HG02943 (cell line): ENCODE results near the gene PSMA6.
"Not testable (repeated sequence)": the region's sequence is repeated elsewhere in the genome, so short reads cannot be mapped to it uniquely, and the experiment has no call there.

Experiments used
- ATAC-seq: cut with Tn5 transposase; IDR thresholded peaks from one replicate; pipeline ENCODE4 v1.9.1; 2021; ENCODE audit warnings: mild to moderate bottlenecking, low read depth, moderate library complexity; ENCODE audit not compliant: unreplicated experiment

Gene PSMA6

DNA sequence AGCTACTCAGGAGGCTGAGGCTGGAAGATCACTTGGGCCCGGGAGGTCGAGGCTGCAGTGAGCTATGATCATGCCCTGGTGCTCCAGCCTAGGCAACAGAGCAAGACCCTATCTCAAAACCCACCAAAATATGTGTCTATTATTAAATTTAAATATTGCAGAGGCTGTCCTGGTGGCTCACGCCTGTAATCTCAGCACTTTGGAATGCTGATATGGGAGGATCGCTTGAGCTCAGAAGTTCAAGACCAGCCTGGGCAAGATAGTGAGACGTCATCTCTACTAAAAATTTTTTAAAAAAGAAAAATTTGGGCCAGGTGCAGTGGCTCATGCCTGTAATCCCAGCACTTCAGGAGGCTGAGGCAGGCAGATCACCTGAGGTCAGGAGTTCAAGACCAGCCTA is 13.9 kb downstream of the PSMA6 start:
- ATAC-seq, result no peak

DNA sequence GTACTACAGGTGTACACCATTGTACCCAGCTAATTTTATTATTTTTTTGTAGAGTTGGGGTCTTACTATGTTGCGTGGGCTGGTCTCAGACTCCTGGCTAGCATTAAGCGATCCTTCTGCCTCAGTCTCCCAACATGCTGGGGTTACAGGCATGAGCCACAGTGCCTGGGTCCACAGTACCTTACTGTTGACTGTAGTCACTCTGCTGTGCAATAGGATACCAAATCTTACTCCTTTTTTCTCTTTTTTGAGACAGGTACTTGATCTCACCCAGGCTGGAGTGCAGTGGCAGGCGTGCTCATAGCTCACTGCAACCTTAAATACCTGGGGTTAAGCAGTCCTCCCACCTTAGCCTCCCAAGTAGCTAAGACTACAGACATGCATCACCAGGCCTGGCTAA is 25.6 kb downstream of the PSMA6 start:
- ATAC-seq, result no peak

DNA sequence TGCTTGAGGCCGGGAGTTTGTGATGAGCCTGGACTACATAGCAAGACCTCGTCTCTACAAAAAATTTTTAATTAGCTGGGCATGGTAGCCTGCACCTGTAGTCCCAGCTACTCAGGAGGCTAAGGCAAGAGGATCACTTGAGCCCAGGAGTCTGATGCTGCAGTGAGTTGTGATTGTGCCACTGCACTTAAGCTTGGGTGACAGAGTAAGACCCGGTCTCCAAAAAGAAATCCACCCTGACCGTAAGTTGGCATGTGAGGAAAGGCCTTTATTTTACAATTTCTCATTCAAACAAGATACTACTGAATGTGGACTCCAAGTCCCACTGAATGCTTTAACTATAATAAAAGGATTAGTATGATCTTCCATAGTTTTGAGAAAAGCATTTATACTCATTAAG is 27.3 kb downstream of the PSMA6 start:
- no peak for ATAC-seq

DNA sequence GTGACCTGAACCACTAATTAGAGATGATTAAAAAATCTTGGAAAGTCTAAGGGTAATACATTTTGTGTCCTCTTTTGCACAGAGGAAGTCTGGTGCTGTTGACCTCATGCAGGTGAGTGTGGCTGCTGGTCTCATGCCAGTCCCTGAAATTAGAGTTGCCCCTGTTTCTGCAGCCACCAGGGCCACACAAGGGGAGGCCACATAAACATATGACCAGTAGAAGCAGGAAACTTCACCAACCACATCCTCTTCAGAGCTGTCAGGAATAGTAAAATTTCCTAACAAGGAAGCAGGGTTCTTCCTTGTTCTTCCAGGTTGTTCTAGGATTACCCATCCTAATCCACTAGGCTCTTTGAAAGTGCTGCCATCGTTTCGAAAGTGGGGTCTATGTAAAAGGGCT is 28.3 kb downstream of the PSMA6 start:
- no peak for ATAC-seq

DNA sequence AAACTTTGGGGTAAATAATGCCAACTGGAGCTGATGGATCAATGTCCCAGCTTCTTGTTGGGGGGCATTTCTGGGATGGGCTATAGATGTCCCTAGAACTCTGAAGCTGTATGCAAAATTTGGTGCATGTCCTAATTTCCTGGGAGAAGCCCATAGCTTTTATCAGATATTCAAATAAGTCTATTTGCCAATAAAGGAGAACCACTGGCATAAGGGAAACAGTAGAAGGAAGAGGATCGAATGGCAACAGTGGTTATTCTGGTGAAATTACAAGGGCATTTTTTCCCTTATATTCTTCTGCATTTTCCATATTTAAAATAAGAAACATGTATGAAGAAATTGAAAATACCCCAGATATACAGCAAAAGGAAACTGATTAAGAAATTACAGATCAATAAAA is 34.2 kb downstream of the PSMA6 start:
- ATAC-seq, result no peak

DNA sequence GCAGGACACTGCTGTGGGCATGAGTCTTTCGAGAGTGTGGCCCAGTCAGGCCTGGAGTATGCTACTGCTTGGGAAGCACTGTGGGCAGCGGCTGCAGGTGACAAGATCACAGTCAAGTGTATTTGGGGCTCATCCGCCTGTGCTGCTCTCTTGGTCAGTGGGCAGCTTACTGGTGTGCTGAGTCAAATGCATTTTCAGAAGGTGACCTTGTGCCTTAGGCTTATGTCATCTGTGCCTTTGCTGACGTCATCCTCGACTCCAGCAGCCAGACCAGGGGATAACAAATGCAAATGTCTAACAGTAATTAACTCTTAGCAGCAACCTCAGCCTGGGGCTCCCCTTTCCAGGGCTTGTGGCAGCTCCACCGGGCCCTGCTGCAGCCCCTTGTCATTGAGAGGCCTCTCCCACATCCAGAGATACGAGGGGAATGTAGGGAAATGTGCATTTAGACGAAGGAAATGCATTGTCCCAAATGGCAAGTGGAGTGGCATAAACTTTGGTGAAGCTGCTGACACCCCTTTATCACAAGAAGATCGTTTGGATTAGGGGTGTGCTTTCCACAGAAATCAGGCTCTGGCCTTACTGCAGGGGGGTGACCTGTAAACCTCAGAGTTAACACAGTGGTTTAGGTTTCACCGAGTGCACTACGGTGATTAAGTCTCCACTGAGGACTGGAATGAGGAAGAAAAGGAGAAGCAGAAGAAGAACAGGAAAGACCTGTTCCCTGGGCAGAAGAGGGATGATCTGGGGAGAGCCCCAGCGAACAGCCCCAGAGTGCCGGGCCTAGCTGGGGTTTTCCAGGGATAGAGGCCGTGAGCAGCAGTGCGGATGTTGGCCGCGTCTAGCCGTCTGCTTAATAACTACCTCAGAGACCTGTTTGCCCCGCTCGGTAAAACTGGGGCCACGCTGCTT is 39.7 kb downstream of the PSMA6 start:
- no peak for ATAC-seq

DNA sequence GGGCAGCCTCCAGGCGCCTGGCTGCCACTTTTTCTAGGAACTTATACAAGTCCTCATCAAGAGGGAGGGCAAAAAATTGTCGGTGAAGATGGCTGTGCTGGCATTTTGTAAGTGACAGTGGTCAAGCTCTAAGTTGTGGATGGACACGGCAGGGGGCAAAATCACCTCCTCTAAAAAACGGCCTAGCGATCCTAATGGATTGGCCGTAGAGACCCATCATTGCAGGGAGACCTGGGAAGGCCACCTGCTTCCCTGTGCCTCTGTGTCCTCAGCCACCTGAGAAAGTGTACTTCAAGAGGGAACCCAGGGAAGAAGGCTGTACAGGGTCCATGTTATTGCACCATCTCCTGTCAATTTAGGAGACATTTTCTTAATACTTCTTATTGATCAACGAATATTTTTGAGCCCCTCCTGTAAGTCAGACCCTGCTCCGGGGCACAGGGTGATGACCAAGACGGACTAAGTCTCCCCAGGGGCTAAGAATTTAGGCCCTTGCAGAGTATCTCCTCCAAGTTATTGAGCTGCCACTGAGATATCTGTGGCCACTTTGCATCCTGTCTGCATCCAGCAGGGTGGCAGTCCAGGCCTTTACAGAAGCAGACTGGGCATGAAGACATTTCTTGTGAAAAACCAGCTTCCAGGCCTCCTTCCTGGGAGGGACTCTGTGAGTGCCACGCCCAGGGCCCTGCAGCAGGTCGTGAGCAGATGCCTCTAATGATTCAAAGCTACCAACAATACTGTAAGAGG is 40.5 kb downstream of the PSMA6 start:
- no peak for ATAC-seq

DNA sequence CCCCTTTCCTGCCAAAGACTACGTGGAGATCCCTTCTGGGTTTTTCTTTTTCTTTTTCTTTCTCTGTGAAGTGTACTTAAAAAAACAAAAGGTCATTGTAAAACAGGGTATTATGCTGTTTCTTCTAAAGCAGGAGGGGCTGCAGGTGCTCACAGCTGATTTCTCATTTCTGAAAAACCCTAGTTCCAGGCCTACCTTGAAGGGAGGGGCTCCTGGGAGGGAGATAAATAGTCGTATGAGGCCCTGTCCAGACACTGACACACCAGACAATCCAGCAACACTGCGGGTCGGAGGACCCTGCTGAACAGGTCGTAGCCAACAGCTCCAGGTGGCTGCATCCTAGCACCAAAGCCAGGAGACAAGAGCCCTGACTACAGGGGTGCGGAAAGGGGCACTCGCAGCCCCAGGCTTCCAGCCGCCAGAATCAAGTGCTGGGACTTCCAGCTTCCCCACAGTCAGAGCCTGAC is 41.1 kb downstream of the PSMA6 start:
- ATAC-seq, result no peak

DNA sequence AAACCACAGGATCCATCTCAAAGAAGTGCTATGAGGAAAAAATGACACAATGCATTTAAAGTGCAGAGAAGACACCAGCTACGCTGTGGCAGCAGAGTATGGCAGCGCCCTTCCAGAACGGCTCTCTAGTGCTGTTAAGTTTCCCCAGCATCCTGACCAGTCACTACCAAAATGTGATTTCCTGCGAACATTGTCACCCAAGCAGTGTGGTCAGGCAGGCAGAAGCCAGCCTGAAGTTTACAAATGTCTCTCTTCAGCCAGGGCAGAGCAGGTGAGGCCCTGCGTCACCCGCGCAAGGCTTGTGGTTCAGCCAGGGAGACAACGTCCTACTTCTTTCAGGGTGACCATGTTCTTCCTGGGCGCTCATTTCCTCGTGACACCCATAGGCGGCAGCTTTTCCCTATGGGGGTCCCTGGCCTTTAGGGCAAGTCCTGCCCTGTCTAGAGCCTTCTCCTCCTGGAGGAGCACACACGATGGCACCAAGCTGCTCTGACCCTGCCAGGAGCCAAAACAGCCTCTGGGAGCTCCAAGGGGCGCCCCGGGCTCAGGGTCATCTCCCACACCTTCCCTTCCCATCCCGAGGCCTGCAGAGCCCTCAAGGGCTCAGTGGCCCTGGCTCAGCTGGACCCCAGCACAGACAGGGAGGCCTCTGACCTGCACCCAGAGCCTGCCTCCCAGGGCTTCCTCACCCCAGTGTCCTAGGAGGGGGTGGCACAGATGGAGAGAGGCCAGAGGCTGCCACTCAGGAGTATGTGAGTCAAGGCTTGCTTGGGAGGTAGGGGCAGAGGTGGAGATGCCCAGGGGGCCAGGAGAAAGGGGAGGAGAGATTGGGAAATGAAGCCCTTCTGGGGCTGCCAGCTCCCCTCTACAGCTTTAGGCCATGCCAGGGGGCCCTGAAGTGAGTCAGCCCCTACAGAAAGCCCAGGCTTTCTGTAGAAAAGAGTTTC is 41.9 kb downstream of the PSMA6 start:
- ATAC-seq, result no peak

DNA sequence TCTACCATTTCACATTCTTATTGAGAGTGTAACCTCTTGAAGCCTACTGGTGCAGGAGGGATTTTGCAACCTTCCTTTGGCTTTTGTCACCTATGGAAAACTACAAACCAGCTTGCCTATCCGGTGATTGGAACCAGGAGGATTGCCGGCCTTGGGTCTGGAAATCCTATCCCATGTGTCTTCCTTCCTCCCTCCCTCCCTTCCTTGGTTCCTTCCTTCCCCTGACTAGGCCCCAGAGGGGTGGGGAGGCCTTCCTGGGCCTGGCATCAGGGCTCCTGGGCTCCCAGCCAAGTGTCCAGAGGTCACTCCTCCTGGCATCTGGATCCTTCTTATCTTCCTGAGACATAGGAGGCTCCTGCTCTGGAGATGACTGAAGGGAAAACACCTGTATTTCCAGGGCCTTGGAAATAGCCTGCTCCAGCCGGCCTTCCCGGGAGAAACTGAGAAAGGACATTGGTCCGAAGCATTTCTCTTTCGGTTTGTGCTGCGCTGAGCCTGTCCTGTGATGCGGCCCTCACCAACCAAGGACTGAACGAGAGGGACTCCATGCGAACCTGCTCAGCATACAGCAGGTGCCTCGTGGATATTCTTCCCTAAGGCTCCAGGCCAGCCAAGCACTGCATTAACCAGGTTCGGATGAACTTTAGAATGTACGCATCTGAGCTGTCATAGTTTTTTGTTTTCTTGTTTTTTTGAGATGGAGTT is 43.4 kb downstream of the PSMA6 start:
- no peak for ATAC-seq

DNA sequence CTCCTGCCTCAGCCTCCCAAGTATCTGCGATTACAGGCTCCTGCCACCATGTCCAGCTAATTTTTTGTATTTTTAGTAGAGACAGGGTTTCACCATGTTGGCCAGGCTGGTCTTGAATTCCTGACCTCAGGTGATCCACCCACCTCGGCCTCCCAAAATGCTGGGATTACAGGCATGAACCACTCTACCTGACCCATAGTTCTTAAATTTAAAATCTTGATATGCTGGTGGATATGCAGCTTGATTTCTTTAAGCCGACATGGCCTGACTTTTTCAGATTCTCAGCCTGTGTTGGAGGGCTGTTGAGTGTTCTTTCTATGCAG is 44.0 kb downstream of the PSMA6 start:
- not testable (repeated sequence) for ATAC-seq

DNA sequence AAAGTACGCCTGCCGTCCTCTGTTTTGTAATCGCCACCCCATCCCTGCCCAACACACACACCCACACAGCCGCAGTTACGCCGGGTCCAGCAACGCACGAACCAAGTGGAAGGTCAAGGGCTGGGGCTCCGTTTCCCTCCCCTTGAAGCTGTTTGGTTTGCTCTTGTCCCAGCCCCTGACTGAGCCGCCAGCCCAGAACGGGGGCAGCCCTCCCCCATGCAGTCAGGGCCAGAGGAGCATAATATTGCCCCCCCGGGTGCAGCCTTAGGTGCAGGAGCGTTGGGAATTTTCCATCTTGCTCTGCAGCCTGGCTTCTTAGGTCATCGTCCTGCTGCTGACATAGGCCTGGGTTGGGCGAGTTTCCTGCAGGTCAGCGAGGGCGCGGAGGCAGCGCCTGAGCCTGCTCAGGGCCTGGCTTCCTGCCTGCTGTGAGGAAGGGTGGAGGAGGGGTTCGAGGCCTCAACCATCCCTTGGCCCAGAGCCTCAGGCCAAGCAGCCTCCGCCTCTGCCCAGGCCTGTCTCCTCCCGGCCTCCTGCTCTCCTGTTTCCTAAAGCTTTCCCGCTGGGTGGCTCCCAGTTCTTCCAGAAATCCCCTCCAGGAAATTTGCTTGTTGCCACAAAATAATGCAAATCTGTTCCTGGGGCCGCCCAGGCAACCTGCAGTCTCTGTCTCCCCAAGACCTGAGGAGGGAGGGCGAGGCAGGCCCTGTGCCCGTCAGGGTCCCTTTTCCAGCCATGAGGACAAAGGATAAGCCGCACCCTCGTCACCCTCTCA is 44.5 kb downstream of the PSMA6 start:
- no peak for ATAC-seq

DNA sequence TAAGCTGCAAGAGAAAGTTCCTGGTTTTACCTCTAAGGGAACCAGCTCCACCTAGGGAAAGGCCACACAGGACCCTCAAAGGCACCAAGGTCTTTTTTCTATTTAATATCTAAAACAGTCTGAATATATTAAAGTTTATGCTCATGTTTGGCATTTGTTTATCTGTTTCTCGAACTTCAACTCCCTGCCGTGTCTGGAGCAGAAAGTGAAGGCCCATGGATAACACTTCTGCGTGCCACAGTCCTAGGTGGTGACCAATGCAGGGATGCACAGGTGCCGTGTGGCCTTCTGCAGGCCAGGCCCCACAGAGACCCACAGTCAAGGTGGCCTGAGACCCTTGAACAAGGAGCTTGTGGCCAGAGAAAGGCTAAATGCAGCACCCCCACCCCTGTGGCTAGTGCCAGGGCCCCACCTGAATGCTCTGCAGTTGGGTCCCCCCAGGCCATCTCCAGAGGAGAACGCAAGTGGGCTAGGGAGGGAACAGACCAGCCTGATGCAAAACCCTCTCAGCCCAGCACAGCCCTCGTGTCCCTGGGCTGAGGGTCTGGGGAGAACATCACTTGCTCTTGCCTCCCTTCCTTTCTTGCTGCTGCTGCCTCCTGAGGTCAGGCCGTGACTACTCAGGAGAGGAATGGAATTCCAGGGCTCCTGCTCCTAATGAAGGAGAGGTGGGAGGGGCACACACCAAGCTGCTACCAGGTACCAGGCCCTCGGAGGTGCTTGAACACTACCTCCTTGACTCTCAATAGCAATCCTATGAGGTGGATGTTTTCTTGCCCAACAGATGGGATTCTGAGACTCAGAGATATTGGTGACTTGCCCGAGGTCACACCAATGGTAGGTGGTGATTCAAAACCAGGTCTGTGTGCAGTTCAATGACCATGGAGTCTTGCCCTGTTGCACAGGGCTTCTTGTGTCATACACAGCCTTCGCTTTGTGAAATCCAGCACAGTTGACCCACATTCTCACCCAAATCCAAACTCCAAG is 45.4 kb downstream of the PSMA6 start:
- ATAC-seq, result no peak

DNA sequence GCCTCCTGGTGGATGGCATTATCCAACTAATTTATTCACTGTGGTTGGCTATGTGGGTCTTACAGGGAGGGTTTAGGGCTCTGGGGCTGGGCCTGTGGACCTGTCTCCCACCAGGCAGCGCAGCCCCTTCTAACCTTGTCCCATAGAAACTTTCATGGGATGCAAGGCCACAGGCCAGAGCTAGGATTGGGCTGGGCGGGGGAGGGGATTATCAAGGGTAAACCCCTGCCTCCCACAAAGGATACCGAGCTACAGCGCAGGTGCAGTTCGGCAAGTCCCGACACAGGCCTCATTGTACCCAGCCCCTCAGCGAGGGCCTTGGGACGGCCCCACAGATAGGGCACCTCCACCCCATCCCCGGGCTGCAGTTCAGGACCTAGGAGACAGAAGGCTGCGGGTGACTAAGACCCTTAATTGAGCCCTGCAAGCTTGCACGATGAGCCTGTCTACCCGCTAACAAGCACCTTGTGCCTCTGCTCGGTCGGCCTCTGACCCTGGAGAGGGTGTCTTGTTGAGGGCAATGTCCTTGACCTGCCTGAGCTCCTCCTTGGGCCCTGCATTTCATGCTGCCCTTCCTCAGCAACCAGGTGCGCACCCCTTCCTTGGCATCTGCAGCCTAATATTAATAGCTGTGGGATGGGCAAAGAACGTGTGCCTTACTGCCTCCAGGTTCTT is 46.7 kb downstream of the PSMA6 start:
- no peak for ATAC-seq

DNA sequence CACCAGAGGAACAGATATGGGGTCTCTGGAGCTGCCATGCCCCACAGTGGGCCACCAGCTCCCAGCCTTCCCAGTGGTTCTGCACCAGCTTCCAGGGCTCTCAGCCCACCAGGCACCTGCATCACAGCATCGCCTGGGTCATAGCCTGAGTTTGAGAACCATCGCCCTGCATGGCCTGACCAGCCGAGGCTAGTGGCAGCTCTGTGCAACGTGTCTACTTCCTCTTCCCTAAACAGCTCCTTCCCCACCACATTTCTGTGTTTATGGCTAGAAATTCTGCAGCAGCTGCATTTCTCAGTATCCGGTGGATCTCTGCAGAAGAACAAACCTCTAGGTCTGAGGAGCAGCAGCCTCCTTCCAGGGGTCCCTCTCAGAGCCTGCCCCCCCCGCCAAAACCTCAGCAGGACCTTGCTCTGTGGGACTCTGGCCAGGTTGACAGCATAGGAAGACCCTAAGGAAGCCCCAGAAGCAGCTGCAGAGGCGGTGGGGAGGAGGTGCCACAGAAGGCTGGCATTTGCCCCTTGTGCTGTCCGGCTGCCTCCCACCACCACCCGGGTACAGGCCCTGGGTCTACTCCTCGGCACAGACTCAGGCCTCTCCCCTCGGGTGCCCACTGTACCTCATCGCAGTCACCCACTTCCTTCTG is 47.7 kb downstream of the PSMA6 start:
- ATAC-seq, result no peak

DNA sequence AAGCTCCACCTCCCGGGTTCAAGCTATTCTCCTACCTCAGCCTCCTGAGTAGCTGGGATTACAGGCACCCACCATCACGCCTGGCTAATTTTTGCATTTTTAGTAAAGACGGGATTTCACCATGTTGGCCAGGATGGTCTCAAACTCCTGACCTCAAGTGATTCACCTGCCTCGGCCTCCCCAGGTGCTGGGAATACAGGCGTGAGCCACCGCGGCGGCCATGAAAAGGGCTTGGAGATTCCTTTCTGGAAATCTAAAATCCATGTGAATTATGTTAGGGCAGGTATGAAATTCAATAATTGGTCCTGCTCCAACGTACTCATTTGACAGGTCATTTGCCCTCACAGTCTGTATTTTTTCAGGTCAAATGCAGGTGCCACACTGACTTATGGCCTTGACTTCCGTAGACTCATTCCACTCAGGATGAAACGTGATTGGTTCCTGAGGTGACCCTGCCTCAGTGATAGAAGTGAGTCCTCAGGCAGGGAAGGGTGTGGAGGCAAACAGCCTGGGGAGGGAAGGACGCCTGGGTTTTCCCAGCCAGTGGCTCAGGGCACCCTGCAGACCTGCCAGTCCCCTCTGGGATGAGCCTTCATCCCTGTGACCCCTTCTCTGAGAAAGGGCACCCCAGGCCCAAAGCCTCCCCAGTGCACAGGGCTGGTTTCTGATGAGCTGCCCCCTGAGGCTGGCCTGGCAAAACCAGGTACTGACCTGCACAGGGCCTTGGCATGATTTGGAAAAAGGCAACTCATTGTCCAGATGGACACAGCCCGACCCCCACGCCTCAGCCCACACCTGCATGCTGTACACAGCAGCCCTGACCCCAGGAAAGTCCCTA is 48.7 kb downstream of the PSMA6 start:
- ATAC-seq, result no peak

DNA sequence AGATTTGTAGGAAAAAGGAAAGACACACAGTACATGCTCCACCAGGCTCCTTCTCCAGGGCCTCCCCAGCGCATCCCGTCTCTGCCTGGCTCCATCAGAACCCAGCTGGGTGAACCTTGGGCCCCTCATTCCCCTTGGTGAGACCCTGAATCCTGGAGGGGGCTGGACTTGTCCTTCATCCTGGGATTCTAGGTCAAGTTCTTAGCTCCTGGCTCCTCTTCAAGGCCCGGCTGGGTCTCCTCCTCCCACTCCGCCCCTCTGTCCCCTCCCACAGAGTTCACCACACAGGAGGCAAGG is 49.2 kb downstream of the PSMA6 start:
- no peak for ATAC-seq
